Hepatocyte (in vitro differentiated cells): ENCODE data around the gene ADAMTS12. TPM values are rescaled to one million over a fixed set of nuclear protein-coding genes. Genes with fewer than 3 reads are reported as not detected.

ENCODE experiments used
- DNase-seq: peaks from one replicate; pipeline ENCODE4 v3.0.0-alpha.2; 2016; ENCODE audit warnings: low spot score
- H2AFZ ChIP-seq: fragments of 200-600 bp; sonication (generic); 2 replicates; pipeline ENCODE4 v1.6.0; 2016; ENCODE audit warnings: antibody characterized with exemption, mild to moderate bottlenecking
- H3K27ac ChIP-seq: fragments of 200-600 bp; sonication (generic); 2 replicates; pipeline ENCODE4 v1.5.1; 2016; ENCODE audit warnings: mild to moderate bottlenecking
- H3K27me3 ChIP-seq: fragments of 200-600 bp; sonication (generic); 2 replicates; pipeline ENCODE4 v1.6.1; 2016
- H3K36me3 ChIP-seq: fragments of 200-600 bp; sonication (generic); replicated peaks from 2 replicates; pipeline ENCODE4 v1.5.1; 2016; ENCODE audit warnings: low read depth; ENCODE audit not compliant: insufficient read depth
- H3K4me1 ChIP-seq: fragments of 200-600 bp; sonication (generic); 2 replicates; pipeline ENCODE4 v1.5.1; 2016; ENCODE audit warnings: mild to moderate bottlenecking, moderate library complexity; ENCODE audit not compliant: insufficient read depth
- H3K4me2 ChIP-seq: fragments of 200-600 bp; sonication (generic); 2 replicates; pipeline ENCODE4 v1.6.0; 2016
- H3K4me3 ChIP-seq: fragments of 200-600 bp; sonication (generic); 2 replicates; pipeline ENCODE4 v1.5.1; 2016; ENCODE audit warnings: mild to moderate bottlenecking
- H3K79me2 ChIP-seq: fragments of 200-600 bp; sonication (generic); 2 replicates; pipeline ENCODE4 v1.6.0; 2017; ENCODE audit warnings: mild to moderate bottlenecking
- H3K9me2 ChIP-seq: fragments of 200-600 bp; sonication (generic); replicated peaks from 2 replicates; pipeline ENCODE4 v1.6.0; 2017; ENCODE audit warnings: mild to moderate bottlenecking; ENCODE audit not compliant: insufficient read depth
- H3K9me3 ChIP-seq: fragments of 200-600 bp; sonication (generic); 2 replicates; pipeline ENCODE4 v1.5.1; 2016; ENCODE audit warnings: low read depth, mild to moderate bottlenecking
- H4K20me1 ChIP-seq: fragments of 200-600 bp; sonication (generic); 2 replicates; pipeline ENCODE4 v1.6.0; 2016; ENCODE audit warnings: mild to moderate bottlenecking; ENCODE audit not compliant: insufficient read depth, poor library complexity, severe bottlenecking
- EZH2 ChIP-seq: fragments of 200-600 bp; sonication (generic); IDR thresholded peaks from 2 replicates; pipeline ENCODE4 v1.6.1; 2016; ENCODE audit warnings: antibody characterized with exemption, mild to moderate bottlenecking, borderline replicate concordance
- EZH2phosphoT487 ChIP-seq: fragments of 200-600 bp; sonication (generic); IDR thresholded peaks from one replicate; pipeline ENCODE4 v1.6.1; 2018; ENCODE audit warnings: antibody characterized with exemption, mild to moderate bottlenecking, low read depth, moderate library complexity; ENCODE audit not compliant: unreplicated experiment, severe bottlenecking
- WGBS: methylation state at CpG from one replicate; pipeline ENCODE4 v1.1.6; 2016; ENCODE audit warnings: low lambda C conversion rate; ENCODE audit errors: missing lambda C conversion rate; 5-methylcytosine and 5-hydroxymethylcytosine counted together
- polyA plus RNA-seq: library from polyadenylated mRNA; unstranded; fragments of >200 nt; fragmentation: Nextera tagmentation; extraction: Ambion mirVana; gene quantifications from 2 replicates; pipeline ENCODE4 v1.2.1, GENCODE V29; 2016
- total RNA-seq: library from RNA; depleted of rRNA; stranded (reverse); fragments of >200 nt; gene quantifications from 2 replicates; pipeline ENCODE4 v1.2.3, GENCODE V29; 2014
- TF ChIP-seq, protein P1 (sequence below): fragments of 200-600 bp; sonication (generic); IDR thresholded peaks from 2 replicates; pipeline ENCODE4 v1.5.1; 2016; ENCODE audit warnings: antibody characterized with exemption, mild to moderate bottlenecking; ENCODE audit not compliant: poor library complexity

Gene ADAMTS12
- total and polyA plus RNA-seq, 2 experiments from 2014 or later, result 3.2 to 8.9 TPM

DNA sequence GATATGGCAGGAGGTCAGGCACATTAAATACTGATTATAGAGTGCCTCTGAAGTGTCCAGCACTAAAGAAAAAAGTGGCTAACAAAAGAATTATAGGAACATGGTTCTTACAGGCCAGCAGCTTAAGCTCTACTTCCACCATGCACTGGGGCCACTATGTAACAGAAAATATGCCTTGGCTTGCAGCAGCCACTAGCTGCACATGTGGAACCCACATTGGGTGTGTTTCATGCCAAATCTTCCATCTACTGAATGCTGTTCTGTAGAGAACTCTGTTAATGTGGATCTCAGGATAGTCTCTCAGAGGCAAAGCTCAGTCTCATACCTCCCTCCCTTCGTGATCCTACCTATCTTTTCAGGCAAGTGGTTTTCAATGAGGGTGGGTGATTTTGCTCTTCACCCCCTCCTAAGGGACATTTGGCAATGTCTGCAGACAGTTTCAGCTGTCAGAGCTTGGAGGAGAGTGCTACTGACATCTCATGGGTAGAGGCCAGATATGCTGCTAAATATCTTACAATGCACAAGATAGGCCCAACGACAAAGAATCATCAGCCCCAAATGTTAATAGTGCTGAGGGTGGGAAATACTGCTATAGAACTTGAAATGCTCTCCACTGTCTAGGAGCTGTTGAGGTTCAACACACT, 232.1 kb downstream of the ADAMTS12 start:
- Histone ChIP-seq H3K27ac (no peak overlapping the region), H3K9me2 (no peaks in the 10 kb centered on the region), H3K27me3 (no peaks in the 10 kb centered on the region), H3K4me1 (no peaks in the 10 kb centered on the region), H2AFZ (no peak overlapping the region), H3K79me2 (no peaks in the 10 kb centered on the region), H3K4me3 (no peak overlapping the region), H3K36me3 (no peaks in the 10 kb centered on the region), H4K20me1 (no peaks in the 10 kb centered on the region), H3K9me3 (no peaks in the 10 kb centered on the region), H3K4me2 (no peak overlapping the region)
- no peak for DNase-seq
- WGBS, result 89% methylated on average over 2 of the region's 2 CpGs
- TF ChIP-seq EZH2phosphoT487 (no peak), EZH2 (no peak)
- TF ChIP-seq, protein P1, sequence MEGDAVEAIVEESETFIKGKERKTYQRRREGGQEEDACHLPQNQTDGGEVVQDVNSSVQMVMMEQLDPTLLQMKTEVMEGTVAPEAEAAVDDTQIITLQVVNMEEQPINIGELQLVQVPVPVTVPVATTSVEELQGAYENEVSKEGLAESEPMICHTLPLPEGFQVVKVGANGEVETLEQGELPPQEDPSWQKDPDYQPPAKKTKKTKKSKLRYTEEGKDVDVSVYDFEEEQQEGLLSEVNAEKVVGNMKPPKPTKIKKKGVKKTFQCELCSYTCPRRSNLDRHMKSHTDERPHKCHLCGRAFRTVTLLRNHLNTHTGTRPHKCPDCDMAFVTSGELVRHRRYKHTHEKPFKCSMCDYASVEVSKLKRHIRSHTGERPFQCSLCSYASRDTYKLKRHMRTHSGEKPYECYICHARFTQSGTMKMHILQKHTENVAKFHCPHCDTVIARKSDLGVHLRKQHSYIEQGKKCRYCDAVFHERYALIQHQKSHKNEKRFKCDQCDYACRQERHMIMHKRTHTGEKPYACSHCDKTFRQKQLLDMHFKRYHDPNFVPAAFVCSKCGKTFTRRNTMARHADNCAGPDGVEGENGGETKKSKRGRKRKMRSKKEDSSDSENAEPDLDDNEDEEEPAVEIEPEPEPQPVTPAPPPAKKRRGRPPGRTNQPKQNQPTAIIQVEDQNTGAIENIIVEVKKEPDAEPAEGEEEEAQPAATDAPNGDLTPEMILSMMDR, result no peak

DNA sequence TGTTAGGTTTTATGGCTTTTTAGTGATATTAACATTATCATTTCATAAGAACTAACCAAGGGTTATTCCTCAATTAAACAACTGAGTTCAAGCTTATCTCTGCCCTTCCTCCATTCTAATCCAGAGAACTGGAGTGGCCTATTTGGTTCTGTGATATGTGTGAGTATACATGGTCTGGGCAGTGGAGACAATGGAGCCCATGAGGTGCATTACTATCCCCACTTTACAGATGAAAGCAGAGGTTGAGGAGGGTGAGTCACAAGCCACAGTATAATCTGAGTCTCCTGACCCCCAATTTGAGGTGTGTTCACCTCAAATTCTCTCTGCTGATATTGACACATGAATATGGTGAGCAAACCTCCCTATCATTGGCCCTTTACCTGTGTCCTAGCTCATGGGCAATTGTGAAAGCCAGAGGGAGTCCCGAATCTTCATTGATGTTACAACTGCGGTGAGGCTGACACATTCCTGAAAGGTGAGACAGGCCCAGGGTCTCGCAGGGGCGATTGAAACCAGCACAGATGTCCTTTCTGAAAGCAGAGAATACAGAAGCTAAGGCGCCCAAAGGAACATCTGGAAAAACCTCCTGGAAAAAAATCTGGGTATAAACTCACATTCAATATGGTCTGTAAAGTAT, 233.9 kb downstream of the ADAMTS12 start:
- WGBS, result 63% methylated on average over 5 of the region's 5 CpGs
- no peak overlapping the region for H3K27ac ChIP-seq
- H3K9me3 ChIP-seq, result no peaks in the 10 kb centered on the region
- TF ChIP-seq EZH2 (no peak), EZH2phosphoT487 (no peak)
- TF ChIP-seq, protein P1, result no peak
- H3K9me2 ChIP-seq, result no peaks in the 10 kb centered on the region
- H4K20me1 ChIP-seq, result no peaks in the 10 kb centered on the region
- H3K4me1 ChIP-seq, result no peaks in the 10 kb centered on the region
- DNase-seq, result no peak
- H3K36me3 ChIP-seq, result no peaks in the 10 kb centered on the region
- no peak overlapping the region for H3K4me3 ChIP-seq
- H3K4me2 ChIP-seq, result no peak overlapping the region
- no peaks in the 10 kb centered on the region for H3K27me3 ChIP-seq
- H3K79me2 ChIP-seq, result no peaks in the 10 kb centered on the region
- no peak overlapping the region for H2AFZ ChIP-seq

DNA sequence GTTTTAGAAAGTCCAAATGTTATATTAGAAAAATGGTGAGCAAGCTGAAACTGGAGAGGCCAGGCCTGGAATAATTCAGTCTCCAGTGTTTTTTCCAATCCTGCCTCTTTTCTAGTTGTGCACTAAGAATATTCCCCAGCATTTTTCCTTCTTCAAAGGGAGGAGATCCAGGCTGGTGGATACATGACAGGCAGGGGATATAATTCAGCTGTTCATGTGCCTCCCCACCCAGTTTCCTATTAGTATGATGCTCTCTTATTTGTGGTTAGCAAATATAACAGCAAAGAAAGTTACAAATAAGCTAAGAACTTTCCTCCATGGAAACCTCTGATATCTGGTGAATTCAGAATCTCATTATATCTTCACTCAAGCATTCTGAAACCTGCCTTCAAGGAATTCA, 234.6 kb downstream of the ADAMTS12 start:
- Histone ChIP-seq H3K79me2 (no peaks in the 10 kb centered on the region), H3K4me2 (no peak overlapping the region), H3K4me3 (no peak overlapping the region), H3K36me3 (no peaks in the 10 kb centered on the region), H3K27me3 (no peaks in the 10 kb centered on the region), H3K9me2 (no peaks in the 10 kb centered on the region), H3K4me1 (no peaks in the 10 kb centered on the region), H4K20me1 (no peaks in the 10 kb centered on the region), H2AFZ (no peak overlapping the region), H3K27ac (no peak overlapping the region), H3K9me3 (no peaks in the 10 kb centered on the region)
- TF ChIP-seq, protein P1, result no peak
- TF ChIP-seq EZH2phosphoT487 (no peak), EZH2 (no peak)
- DNase-seq, result no peak
